ENCODE data around the gene CACNA1S.

DNA sequence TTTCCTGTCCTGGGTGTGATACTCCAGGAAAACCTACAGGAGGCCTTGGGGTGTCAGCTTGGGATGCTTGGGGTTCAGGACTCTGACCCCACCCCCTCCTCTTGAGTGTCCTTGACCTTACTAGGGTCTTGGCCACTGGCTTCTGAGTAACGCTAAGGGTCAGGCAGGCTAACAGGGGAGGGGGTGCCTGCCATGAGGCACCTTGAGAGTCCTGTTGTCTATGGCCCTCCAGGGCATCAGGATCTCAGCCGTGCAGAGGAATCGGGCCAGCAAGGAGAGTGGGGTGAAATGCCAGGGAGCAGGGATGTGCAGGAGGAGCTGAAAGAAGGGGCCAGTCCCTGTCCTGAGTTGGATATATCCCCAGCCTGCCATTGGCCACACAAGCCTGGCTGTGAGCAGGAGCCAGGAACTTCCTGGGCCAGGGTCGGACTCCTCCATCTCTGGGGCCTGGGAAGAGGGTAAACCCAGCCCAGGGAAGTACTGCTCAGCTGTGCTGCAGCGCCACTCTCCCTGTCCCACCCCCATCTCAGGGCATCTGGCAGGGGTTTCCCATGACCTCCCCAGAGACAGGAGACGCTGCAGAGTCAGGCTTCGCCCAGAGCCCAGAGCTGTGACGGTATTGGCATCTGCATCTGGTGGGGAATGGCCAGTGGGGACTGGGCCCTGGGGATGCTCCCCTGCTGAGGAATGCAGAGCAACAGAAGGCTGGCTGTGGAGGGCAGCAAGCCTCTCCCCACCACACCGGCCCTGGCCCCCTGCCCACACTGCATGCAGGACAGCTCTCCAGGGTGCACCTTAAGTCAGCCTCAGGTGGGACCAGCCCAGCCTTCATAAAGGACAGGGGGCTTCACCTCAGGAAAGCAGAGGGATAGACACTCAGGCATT lies 95.0 kb downstream of the CACNA1S start:
- no peak for TF ChIP-seq EZH2 (IDR thresholded peaks at IDR 0.05; ENCODE audit: borderline replicate concordance, low read depth, low read length, poor library complexity, severe bottlenecking)
- TF ChIP-seq, protein P1, sequence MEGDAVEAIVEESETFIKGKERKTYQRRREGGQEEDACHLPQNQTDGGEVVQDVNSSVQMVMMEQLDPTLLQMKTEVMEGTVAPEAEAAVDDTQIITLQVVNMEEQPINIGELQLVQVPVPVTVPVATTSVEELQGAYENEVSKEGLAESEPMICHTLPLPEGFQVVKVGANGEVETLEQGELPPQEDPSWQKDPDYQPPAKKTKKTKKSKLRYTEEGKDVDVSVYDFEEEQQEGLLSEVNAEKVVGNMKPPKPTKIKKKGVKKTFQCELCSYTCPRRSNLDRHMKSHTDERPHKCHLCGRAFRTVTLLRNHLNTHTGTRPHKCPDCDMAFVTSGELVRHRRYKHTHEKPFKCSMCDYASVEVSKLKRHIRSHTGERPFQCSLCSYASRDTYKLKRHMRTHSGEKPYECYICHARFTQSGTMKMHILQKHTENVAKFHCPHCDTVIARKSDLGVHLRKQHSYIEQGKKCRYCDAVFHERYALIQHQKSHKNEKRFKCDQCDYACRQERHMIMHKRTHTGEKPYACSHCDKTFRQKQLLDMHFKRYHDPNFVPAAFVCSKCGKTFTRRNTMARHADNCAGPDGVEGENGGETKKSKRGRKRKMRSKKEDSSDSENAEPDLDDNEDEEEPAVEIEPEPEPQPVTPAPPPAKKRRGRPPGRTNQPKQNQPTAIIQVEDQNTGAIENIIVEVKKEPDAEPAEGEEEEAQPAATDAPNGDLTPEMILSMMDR (conservative IDR thresholded peaks at IDR 0.05; ENCODE audit: low read depth, low read length) = no peak

Measured in A673 (cell line).